Muscle layer of duodenum (tissue), 2 donors: ENCODE measurements around the gene PCAT6.
A peak's percentile ranks its signal among the peaks of the same experiment; 100 is the strongest.

Experiments used
- H3K27ac ChIP-seq: one replicate; pipeline ENCODE4 v1.7.0; 2013; ENCODE audit warnings: mild to moderate bottlenecking, low read length
- H3K27me3 ChIP-seq: one replicate; pipeline ENCODE4 v1.7.0; 2013; ENCODE audit warnings: low read depth, mild to moderate bottlenecking, control low read depth, low read length
- H3K36me3 ChIP-seq, 2 donors: one replicate each; pipeline ENCODE4 v1.7.0; 2013; ENCODE audit warnings: low read length in 2 of 2, control low read depth in 1 of 2, mild to moderate bottlenecking in 1 of 2; ENCODE audit not compliant: insufficient read depth in 2 of 2, control insufficient read depth in 1 of 2
- H3K4me1 ChIP-seq, 2 donors: one replicate each; pipeline ENCODE4 v1.7.0; 2013; ENCODE audit warnings: low read length in 2 of 2, mild to moderate bottlenecking in 2 of 2, control low read depth in 1 of 2, moderate library complexity in 1 of 2; ENCODE audit not compliant: insufficient read depth in 2 of 2, control insufficient read depth in 1 of 2
- H3K4me3 ChIP-seq, 2 donors: one replicate each; pipeline ENCODE4 v1.7.0; 2013; ENCODE audit warnings: low read length in 2 of 2, low read depth in 1 of 2, mild to moderate bottlenecking in 1 of 2
- H3K9me3 ChIP-seq, 2 donors: one replicate each; pipeline ENCODE4 v1.7.0; 2013; ENCODE audit warnings: low read length in 2 of 2, control low read depth in 1 of 2, mild to moderate bottlenecking in 1 of 2; ENCODE audit not compliant: control insufficient read depth in 1 of 2
- donor health status: healthy.

The PCAT6 gene

DNA sequence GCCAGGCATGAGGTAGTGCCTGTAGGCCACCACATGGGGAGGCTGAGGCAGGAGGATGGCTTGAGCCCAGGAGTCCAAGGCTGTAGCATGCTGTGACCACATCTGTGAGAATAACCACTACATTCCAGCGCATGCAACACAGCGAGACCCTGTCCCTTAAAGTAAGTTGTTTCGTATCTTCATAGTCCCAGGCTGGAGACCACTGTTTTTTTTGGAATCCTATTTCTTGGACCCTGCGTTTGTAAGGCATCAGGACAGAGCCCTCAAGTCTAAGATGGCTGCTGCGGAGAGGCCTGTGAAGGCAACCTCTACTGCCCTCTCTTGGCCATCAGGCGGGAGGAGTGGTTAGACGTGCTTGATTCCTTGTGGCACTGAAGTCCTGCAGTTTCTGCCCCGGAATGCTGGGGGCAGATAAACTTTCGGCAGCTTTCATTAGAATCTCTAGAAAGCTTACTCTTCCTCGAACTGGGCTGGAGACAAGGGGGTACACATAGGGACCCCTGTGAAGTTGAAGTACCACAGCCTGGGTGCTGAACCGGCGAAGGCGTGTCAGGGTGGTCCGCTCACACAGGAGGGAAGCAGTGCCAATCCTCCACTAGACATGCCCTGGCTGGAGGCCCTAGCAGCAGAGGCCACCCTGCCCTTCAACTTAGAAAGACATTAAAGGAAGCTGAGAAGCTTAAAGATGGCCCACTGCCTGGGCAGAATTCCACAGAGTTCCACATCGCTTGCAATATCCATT, 41.6 kb downstream of the PCAT6 start:
- no peaks in the 10 kb centered on the region for H3K9me3 ChIP-seq
- no peaks in the 10 kb centered on the region for H3K36me3 ChIP-seq
- H3K4me1 ChIP-seq: no peaks in the 10 kb centered on the region
- no peak overlapping the region for H3K4me3 ChIP-seq
- no peaks in the 10 kb centered on the region for H3K27me3 ChIP-seq
- no peak overlapping the region for H3K27ac ChIP-seq

DNA sequence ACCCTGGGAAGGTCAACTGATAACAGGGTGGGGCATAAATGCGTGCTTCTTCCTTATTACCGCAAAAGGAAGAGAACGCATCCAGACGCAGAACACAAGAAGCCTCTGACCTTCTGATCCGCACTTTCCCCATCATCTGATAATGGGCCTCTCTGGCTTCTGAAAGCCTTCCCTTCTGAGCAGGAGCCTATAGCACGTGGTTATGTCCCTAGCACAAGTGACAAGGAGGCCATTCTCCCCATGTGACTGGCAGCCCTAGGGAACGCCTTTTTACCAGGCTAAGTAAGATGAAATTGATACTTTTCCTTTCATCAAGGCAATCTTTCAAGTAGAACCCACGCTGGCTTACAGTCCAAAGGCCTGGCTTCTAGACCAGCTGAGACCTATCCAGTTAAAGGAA, 44.0 kb downstream of the PCAT6 start:
- peaks cover 0 to 7% of the 10 kb centered on the region in 2 donors for H3K4me1 ChIP-seq
- no peak overlapping the region for H3K4me3 ChIP-seq
- no peaks in the 10 kb centered on the region for H3K27me3 ChIP-seq
- no peak overlapping the region for H3K27ac ChIP-seq
- H3K36me3 ChIP-seq: no peaks in the 10 kb centered on the region
- no peaks in the 10 kb centered on the region for H3K9me3 ChIP-seq

DNA sequence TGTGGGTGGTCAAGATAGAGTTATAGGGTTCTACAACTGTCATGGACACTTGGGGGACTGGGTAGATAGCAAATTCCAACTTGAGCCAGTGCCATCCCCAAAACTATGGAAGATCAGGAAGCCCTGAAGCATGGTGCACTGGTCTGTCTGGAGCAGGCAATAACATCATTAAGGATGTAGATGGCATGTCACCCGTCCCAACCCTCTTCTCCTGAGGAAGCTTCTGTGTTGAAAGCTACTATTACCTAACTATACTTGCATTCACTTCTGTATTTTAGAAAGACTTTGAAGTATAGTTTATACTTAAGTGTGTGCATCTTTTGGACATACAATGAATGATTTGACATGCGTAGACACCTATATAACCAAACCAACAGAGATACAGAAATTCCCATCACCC, 45.3 kb downstream of the PCAT6 start:
- H3K4me3 ChIP-seq: no peak overlapping the region
- H3K9me3 ChIP-seq: no peaks in the 10 kb centered on the region
- peaks cover 0 to 12% of the 10 kb centered on the region in 2 donors for H3K4me1 ChIP-seq
- no peak overlapping the region for H3K27ac ChIP-seq
- H3K36me3 ChIP-seq: no peaks in the 10 kb centered on the region
- H3K27me3 ChIP-seq: no peaks in the 10 kb centered on the region

DNA sequence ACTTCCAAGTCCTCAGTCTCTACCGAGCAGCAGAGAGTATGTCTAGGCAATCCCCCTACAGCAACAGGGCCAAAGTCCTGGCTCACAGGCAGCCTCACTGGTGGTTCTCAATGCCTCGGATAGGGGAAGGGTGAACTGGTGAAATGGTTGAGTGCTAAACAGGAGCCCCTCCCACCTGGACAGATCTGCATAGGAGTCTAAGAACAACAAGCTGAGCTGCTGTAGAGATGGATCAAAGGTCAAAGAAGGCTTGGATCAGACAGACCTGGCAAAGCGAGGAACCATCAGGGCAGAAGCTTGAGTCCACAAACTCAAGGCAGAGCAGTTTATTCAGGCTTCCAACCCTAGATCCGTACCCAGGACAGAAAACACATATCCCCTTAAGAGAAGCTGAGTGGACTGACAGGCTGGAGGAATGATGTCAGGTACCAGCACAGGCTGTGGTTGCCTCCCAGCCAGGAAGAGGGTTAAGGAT, 46.4 kb downstream of the PCAT6 start:
- Histone ChIP-seq H3K27ac (no peak overlapping the region), H3K9me3 (no peaks in the 10 kb centered on the region), H3K27me3 (no peaks in the 10 kb centered on the region), H3K36me3 (no peaks in the 10 kb centered on the region), H3K4me1 (peaks cover 0 to 20% of the 10 kb centered on the region in 2 donors), H3K4me3 (no peak overlapping the region)

DNA sequence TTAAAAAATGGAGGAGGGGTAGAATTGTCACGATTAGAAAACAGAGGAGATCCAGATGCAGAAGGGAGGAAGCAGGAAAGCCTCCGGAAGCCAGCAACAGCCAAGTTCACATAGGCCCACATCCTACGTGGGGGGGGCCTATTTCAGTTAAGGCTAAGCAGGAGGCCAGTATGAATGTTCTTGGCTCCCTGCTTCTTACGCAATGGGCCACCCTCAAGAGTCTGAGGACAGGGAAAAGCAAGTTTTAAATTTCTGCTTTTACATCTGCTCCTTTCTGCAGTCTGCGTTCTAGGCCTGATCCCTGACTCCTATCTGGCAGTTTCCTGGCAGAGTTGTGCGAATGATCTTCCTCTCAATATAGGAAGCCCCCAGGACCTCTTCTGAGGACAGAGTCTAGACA, 47.6 kb downstream of the PCAT6 start:
- no peak overlapping the region for H3K4me3 ChIP-seq
- no peaks in the 10 kb centered on the region for H3K9me3 ChIP-seq
- no peaks in the 10 kb centered on the region for H3K36me3 ChIP-seq
- no peak overlapping the region for H3K27ac ChIP-seq
- H3K27me3 ChIP-seq: no peaks in the 10 kb centered on the region
- peaks cover 0 to 20% of the 10 kb centered on the region in 2 donors for H3K4me1 ChIP-seq

DNA sequence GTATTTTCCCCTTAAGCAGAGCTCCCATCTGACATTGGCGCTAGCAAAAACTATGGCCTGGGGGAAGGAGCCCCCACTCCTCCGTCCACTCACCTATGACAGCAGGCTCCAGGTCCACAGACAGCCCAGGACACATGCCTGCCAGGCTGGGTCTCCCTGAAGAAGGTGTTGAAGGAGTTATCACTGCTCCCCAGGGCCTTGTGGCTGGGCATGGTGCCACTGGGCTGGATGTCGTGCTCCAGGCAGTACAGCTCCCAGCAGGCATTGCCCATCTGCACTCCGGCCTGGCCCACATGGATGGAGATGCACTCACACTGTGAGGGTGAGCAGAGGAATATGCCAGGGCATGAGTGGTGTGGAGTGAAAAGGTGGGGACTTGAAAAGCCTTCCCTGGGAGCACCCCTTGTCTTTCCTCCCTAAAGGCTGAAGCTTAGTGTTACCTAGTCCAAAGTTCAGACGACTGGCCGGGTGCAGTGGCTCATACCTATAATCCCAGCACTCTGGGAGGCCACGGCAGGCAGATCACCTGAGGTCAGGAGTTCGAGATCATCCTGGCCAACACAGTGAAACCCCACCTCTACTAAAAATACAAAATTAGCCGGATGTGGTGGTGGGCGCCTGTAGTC, 48.1 kb downstream of the PCAT6 start:
- H3K4me3 ChIP-seq: no peak overlapping the region
- H3K36me3 ChIP-seq: no peaks in the 10 kb centered on the region
- H3K27ac ChIP-seq: no peak overlapping the region
- no peaks in the 10 kb centered on the region for H3K9me3 ChIP-seq
- H3K4me1 ChIP-seq: peaks cover 0 to 20% of the 10 kb centered on the region in 2 donors
- H3K27me3 ChIP-seq: no peaks in the 10 kb centered on the region

DNA sequence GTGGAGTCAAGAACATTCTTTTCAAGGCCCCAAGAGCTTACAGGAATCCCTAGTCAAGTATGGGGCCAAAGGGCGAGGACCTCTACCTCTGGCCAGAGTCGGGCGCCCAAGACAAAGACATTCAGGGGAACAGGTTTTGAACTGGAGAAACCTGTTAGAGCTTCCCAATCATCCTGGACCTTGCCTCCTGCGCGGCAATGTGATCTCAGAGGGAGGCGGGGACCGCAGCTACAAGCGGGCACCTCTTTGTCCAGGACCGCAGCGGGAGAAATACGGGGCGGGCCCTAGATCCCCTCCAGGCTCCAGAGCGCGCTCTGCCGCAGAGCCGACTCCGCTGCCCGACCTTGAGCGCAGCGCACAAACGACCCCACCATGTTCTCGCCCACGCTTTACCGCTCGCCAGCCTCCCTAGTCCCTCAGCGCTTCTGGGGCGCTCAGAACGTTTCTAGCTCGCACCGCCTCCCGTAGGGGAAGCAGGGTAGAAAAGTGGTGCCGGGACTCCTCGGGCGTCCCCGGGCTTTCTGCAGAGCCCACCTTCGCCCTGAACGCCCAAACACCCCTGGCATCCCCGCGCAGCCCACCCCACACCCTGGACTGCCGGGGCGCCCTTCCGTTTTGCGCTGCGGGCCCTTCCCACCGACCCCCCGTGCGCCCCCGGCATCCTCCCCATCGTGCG, 50.1 kb downstream of the PCAT6 start:
- Histone ChIP-seq H3K27ac (no peak overlapping the region), H3K27me3 (no peaks in the 10 kb centered on the region), H3K9me3 (no peaks in the 10 kb centered on the region), H3K36me3 (no peaks in the 10 kb centered on the region), H3K4me3 (peak overlapping the region; percentile 78 to 88), H3K4me1 (peaks cover 0 to 20% of the 10 kb centered on the region in 2 donors)
